A549 (cell line): ENCODE results near the gene ZC3H11A.

Experiments used
- CBX8 ChIP-seq: fragments of 200-600 bp; sonication (generic); IDR thresholded peaks from 2 replicates; pipeline ENCODE4 v1.6.1; 2016
- CEBPB ChIP-seq, 2 experiments: fragments of >200 bp in 1 of 2; sonication (Bioruptor Twin) in 1 of 2; formaldehyde crosslinking in 1 of 2; IDR thresholded peaks; 2 replicates each; pipeline ENCODE4 v1.6.1; 2012 to 2016
- CHD2 ChIP-seq: fragments of 150-350 bp; IDR thresholded peaks from 2 replicates; pipeline ENCODE4 v1.6.1; 2014; ENCODE audit warnings: low read length; ENCODE audit not compliant: partially characterized antibody
- CTCF ChIP-seq: fragments of >200 bp; sonication (Bioruptor Twin); formaldehyde crosslinking; IDR thresholded peaks from 3 replicates; pipeline ENCODE4 v1.5.1; 2016
- EHMT2 ChIP-seq: fragments of 200-600 bp; sonication (generic); IDR thresholded peaks from 2 replicates; pipeline ENCODE4 v1.6.1; 2016; ENCODE audit warnings: antibody characterized with exemption, low read depth, mild to moderate bottlenecking, moderate library complexity
- EP300 ChIP-seq, 2 experiments: fragments of >200 bp; sonication (Bioruptor Twin); formaldehyde crosslinking; IDR thresholded peaks; 2 replicates in 1 of 2; 3 replicates in 1 of 2; pipeline ENCODE4 v1.6.1; 2016 to 2017
- POLR2A ChIP-seq: IDR thresholded peaks from 2 replicates; pipeline ENCODE4 v1.6.1; 2012; ENCODE audit warnings: mild to moderate bottlenecking, low read length
- POLR2AphosphoS2 ChIP-seq: conservative IDR thresholded peaks from 2 replicates; pipeline ENCODE4 v1.6.1; 2012; ENCODE audit warnings: low read length, improper control_type of control experiment, inconsistent platforms
- RAD21 ChIP-seq, 2 experiments: fragments of >200 bp in 1 of 2; sonication (Bioruptor Twin) in 1 of 2; formaldehyde crosslinking in 1 of 2; IDR thresholded peaks in 1 of 2; conservative IDR thresholded peaks in 1 of 2; 2 replicates in 1 of 2; 3 replicates in 1 of 2; pipeline ENCODE4 v1.6.1; 2012 to 2018; ENCODE audit warnings: inconsistent platforms in 1 of 2

GRCh38 chr1:203799971-203800370, 4.5 kb downstream of the ZC3H11A start:
- TF ChIP-seq CTCF (no peak), EHMT2 (no peak), EP300 (IDR thresholded peaks at IDR 0.05) (no peak), CBX8 (no peak), CHD2 (no peak), RAD21 (conservative IDR thresholded peaks at IDR 0.05 in 1 of 2, IDR thresholded peaks at IDR 0.05 in 1 of 2) (no peak), CEBPB (IDR thresholded peaks at IDR 0.05) (no peak), POLR2A (no peak), POLR2AphosphoS2 (no peak)
